K562 (cell line): ENCODE measurements around the gene RNPEPL1.

Experiments
- CSDE1 ChIP-seq, 2 experiments: fragments of 450-650 bp; IDR thresholded peaks; 2 replicates each; pipeline ENCODE4 v1.6.1; 2016; ENCODE audit warnings: mild to moderate bottlenecking in 1 of 2
- CXXC5 ChIP-seq: fragments of 250-450 bp; sonication (Bioruptor Pico); IDR thresholded peaks from 2 replicates; pipeline ENCODE4 v1.8.0; 2022; ENCODE audit warnings: inconsistent platforms, mild to moderate bottlenecking, moderate library complexity
- JUNB ChIP-seq: fragments of 450-650 bp; formaldehyde crosslinking; conservative IDR thresholded peaks from 2 replicates; pipeline ENCODE4 v1.4.0; 2020; ENCODE audit warnings: mild to moderate bottlenecking
- KLF1 ChIP-seq: fragments of 450-650 bp; IDR thresholded peaks from 2 replicates; pipeline ENCODE4 v1.6.1; 2016; ENCODE audit warnings: missing genetic modification characterization, missing compliant biosample characterization
- NR1H2 ChIP-seq: sonication (generic); formaldehyde crosslinking; IDR thresholded peaks from 2 replicates; pipeline ENCODE4 v1.4.0; 2020; ENCODE audit warnings: mild to moderate bottlenecking, missing genetic modification reagents
- U2AF1 ChIP-seq: fragments of 200-400 bp; formaldehyde crosslinking; optimal IDR thresholded peaks from 2 replicates; pipeline ENCODE3; 2017; ENCODE audit warnings: mild to moderate bottlenecking, low read depth, low read length, moderate library complexity
- TF ChIP-seq, protein P1 (sequence below), 3 experiments: IDR thresholded peaks in 2 of 3; conservative IDR thresholded peaks in 1 of 3; 2 replicates each; pipeline ENCODE4 v1.5.1; 2011 to 2012; ENCODE audit warnings: low read length in 3 of 3, mild to moderate bottlenecking in 3 of 3, control low read depth in 2 of 3, improper control_type of control experiment in 1 of 3, inconsistent platforms in 1 of 3, low read depth in 1 of 3, mixed read lengths in 1 of 3, moderate library complexity in 1 of 3; ENCODE audit not compliant: insufficient read depth in 2 of 3
- TF ChIP-seq, protein P2 (sequence below), 2 experiments: fragments of 450-650 bp; IDR thresholded peaks; 2 replicates each; pipeline ENCODE4 v1.6.1; 2016; ENCODE audit warnings: mild to moderate bottlenecking in 2 of 2, borderline replicate concordance in 1 of 2, low read depth in 1 of 2, moderate library complexity in 1 of 2
- TF ChIP-seq, protein P3 (sequence below): sonication (generic); formaldehyde crosslinking; IDR thresholded peaks from 2 replicates; pipeline ENCODE4 v1.8.1; 2022; ENCODE audit warnings: missing genetic modification reagents
- TF ChIP-seq, protein P4 (sequence below): sonication (generic); formaldehyde crosslinking; IDR thresholded peaks from 2 replicates; pipeline ENCODE4 v1.8.1; 2023; ENCODE audit warnings: mild to moderate bottlenecking, missing genetic modification reagents

DNA sequence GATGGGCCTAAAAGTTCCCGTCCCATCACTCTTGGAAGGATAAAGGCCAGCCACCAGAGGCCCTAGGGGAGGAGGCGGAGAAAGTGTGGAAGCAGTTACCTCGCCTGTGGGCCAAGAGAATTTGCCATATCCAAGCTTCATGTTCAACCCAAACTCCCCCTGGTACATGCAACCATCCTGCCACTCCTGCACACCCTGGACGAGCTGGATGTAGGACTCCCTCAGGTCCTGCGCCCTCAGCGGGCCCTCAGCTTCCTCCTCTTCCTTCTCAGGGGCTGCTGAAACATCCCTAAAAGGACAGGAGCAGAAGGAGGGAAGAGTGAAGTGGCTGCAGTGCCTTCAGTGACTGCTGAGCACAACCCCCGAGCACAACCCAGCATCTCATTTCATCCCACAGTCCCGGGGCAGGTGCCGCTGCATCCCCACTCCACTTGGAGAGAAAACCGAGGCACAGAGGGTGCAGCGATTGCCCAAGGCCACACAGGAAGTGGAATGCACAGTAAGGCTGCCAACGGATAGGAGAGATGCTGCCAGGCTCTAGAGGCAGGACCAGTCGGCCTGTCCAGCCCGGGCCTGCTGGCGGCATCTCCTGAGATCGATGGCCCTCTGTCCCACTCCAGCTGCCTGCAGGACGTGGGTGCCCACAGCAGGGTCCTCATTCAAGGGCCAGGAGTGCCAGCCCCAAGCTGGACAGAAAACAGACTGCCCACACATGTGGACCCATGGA lies 13.4 kb upstream of the RNPEPL1 start:
- TF ChIP-seq CXXC5 (no peak), KLF1 (tag) (no peak), CSDE1 (IDR thresholded peaks at IDR 0.05) (no peak), U2AF1 (no peak), JUNB (CRISPR knock-in tag) (no peak), NR1H2 (CRISPR knock-in tag) (no peak)
- TF ChIP-seq, protein P1, sequence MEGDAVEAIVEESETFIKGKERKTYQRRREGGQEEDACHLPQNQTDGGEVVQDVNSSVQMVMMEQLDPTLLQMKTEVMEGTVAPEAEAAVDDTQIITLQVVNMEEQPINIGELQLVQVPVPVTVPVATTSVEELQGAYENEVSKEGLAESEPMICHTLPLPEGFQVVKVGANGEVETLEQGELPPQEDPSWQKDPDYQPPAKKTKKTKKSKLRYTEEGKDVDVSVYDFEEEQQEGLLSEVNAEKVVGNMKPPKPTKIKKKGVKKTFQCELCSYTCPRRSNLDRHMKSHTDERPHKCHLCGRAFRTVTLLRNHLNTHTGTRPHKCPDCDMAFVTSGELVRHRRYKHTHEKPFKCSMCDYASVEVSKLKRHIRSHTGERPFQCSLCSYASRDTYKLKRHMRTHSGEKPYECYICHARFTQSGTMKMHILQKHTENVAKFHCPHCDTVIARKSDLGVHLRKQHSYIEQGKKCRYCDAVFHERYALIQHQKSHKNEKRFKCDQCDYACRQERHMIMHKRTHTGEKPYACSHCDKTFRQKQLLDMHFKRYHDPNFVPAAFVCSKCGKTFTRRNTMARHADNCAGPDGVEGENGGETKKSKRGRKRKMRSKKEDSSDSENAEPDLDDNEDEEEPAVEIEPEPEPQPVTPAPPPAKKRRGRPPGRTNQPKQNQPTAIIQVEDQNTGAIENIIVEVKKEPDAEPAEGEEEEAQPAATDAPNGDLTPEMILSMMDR (IDR thresholded peaks at IDR 0.05 in 2 of 3, conservative IDR thresholded peaks at IDR 0.05 in 1 of 3; ENCODE audit: insufficient read depth in 2 of 3, low read depth in 1 of 3, low read length in 3 of 3): no peak
- TF ChIP-seq, protein P2, sequence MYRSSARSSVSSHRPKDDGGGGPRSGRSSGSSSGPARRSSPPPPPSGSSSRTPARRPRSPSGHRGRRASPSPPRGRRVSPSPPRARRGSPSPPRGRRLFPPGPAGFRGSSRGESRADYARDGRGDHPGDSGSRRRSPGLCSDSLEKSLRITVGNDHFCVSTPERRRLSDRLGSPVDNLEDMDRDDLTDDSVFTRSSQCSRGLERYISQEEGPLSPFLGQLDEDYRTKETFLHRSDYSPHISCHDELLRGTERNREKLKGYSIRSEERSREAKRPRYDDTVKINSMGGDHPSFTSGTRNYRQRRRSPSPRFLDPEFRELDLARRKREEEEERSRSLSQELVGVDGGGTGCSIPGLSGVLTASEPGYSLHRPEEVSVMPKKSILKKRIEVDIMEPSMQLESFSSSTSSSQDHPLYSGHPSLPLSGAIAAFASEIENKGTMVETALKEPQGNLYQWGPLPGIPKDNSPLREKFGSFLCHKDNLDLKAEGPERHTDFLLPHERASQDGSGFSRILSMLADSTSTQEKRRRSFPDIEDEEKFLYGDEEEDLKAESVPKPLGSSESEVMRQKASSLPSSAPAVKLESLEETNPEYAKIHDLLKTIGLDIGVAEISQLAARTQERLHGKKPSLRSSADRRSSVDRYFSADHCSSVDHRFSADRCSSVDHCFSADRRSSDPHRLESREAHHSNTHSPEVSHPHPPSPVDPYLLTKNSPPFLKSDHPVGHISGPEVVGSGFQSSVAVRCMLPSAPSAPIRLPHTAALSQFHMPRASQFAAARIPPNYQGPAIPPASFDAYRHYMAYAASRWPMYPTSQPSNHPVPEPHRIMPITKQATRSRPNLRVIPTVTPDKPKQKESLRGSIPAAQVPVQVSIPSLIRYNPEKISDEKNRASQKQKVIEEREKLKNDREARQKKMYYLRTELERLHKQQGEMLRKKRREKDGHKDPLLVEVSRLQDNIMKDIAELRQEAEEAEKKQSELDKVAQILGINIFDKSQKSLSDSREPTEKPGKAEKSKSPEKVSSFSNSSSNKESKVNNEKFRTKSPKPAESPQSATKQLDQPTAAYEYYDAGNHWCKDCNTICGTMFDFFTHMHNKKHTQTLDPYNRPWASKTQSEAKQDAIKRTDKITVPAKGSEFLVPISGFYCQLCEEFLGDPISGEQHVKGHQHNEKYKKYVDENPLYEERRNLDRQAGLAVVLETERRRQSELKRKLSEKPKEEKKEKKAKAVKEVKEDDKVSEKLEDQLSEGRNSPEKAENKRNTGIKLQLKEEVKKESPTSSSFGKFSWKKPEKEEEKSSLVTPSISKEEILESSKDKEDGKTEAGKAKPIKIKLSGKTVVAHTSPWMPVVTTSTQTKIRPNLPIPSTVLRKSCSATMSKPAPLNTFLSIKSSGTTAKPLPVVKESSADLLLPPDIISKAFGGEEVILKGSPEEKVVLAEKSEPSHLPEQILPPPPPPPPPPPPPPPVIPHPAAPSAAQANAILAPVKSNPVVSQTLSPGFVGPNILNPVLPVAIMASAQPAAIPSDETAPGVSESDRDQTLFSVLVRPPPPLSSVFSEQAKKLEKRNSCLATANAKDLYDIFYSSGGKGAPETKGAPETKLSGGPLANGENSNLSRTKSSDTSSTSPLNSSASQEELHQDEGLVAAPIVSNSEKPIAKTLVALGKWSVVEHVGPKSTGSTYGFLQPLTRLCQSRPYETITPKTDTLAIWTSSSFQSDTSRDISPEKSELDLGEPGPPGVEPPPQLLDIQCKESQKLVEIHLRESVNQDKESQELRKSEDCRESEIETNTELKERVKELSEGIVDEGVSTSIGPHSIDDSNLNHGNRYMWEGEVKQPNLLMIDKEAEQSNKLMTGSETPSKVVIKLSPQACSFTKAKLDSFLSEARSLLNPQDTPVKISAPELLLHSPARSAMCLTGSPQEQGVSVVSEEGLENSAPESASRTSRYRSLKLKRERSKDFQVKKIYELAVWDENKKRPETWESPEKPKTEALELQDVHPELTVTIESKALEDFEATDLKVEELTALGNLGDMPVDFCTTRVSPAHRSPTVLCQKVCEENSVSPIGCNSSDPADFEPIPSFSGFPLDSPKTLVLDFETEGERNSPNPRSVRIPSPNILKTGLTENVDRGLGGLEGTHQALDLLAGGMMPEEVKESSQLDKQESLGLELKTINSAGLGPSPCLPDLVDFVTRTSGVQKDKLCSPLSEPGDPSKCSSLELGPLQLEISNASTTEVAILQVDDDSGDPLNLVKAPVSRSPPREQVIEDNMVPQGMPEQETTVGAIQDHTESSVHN (IDR thresholded peaks at IDR 0.05; ENCODE audit: borderline replicate concordance in 1 of 2, low read depth in 1 of 2): no peak
- TF ChIP-seq, protein P3, sequence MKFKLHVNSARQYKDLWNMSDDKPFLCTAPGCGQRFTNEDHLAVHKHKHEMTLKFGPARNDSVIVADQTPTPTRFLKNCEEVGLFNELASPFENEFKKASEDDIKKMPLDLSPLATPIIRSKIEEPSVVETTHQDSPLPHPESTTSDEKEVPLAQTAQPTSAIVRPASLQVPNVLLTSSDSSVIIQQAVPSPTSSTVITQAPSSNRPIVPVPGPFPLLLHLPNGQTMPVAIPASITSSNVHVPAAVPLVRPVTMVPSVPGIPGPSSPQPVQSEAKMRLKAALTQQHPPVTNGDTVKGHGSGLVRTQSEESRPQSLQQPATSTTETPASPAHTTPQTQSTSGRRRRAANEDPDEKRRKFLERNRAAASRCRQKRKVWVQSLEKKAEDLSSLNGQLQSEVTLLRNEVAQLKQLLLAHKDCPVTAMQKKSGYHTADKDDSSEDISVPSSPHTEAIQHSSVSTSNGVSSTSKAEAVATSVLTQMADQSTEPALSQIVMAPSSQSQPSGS (CRISPR knock-in tag): no peak
- TF ChIP-seq, protein P4, sequence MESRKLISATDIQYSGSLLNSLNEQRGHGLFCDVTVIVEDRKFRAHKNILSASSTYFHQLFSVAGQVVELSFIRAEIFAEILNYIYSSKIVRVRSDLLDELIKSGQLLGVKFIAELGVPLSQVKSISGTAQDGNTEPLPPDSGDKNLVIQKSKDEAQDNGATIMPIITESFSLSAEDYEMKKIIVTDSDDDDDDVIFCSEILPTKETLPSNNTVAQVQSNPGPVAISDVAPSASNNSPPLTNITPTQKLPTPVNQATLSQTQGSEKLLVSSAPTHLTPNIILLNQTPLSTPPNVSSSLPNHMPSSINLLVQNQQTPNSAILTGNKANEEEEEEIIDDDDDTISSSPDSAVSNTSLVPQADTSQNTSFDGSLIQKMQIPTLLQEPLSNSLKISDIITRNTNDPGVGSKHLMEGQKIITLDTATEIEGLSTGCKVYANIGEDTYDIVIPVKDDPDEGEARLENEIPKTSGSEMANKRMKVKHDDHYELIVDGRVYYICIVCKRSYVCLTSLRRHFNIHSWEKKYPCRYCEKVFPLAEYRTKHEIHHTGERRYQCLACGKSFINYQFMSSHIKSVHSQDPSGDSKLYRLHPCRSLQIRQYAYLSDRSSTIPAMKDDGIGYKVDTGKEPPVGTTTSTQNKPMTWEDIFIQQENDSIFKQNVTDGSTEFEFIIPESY: no peak
